Dendritic cell treated with granulocyte-macrophage colony-stimulating factor and Interleukin-4, amounts not matched to agents 40 ng/mL and 50 ng/mL, for 4 days (primary cell): ENCODE measurements around the gene LAMA5.
A peak's percentile ranks its signal among the peaks of the same experiment; 100 is the strongest.

ENCODE experiments used
- H3K27ac Mint-ChIP-seq: one replicate; pipeline ENCODE4 v1.8.0; 2022; ENCODE audit warnings: mild to moderate bottlenecking, mixed read lengths
- H3K27me3 Mint-ChIP-seq: one replicate; pipeline ENCODE4 v1.8.0; 2022; ENCODE audit warnings: mild to moderate bottlenecking, mixed read lengths
- H3K36me3 Mint-ChIP-seq: one replicate; pipeline ENCODE4 v1.8.0; 2022; ENCODE audit warnings: low read depth, mixed read lengths
- H3K4me1 Mint-ChIP-seq: one replicate; pipeline ENCODE4 v1.8.0; 2022; ENCODE audit warnings: low read depth, mixed read lengths
- H3K4me3 Mint-ChIP-seq: one replicate; pipeline ENCODE4 v1.8.0; 2022; ENCODE audit warnings: mild to moderate bottlenecking, moderate library complexity, mixed read lengths
- H3K9me3 Mint-ChIP-seq: one replicate; pipeline ENCODE4 v1.8.0; 2022; ENCODE audit warnings: mixed read lengths
- intact Hi-C: fragments of 100-400 bp; cut with micrococcal nuclease; formaldehyde crosslinking; loops from one replicate; pipeline ENCODE4 v1.15.0; 2022

Gene LAMA5

GRCh38 chr20:62367136-62367632 lies at the start of gene LAMA5:
Gene LAMA5, minus strand, starts transcription at chr20:62367312. Its CDS starts 67 bp downstream, at chr20:62367245.
- Mint-ChIP-seq H3K4me3 (peak within 1 kb of the TSS; percentile 71), H3K4me1 (peaks cover 20% of the 10 kb centered on the region), H3K27me3 (peaks cover 72% of the 10 kb centered on the region), H3K27ac (no peak within 1 kb of the TSS), H3K9me3 (no peaks in the 10 kb centered on the region), H3K36me3 (no peaks in the 10 kb centered on the region)
- intact Hi-C loops = no loop called here

- Mint-ChIP-seq H3K27me3 (peaks cover 4% of the 10 kb centered on the region), H3K36me3 (no peaks in the 10 kb centered on the region), H3K4me1 (peaks cover 2% of the 10 kb centered on the region), H3K27ac (no peak overlapping the region), H3K9me3 (no peaks in the 10 kb centered on the region), H3K4me3 (no peak overlapping the region)
- intact Hi-C loops = no loop called here
Measured at GRCh38 chr20:62415354-62416111, 48.4 kb upstream of the LAMA5 start.

GRCh38 chr20:62413896-62414481 lies 46.9 kb upstream of the LAMA5 start:
- intact Hi-C loops = no loop called here
- H3K36me3 Mint-ChIP-seq = no peaks in the 10 kb centered on the region
- H3K9me3 Mint-ChIP-seq = no peaks in the 10 kb centered on the region
- H3K4me1 Mint-ChIP-seq = peaks cover 15% of the 10 kb centered on the region
- H3K27ac Mint-ChIP-seq = no peak overlapping the region
- peaks cover 14% of the 10 kb centered on the region for H3K27me3 Mint-ChIP-seq
- no peak overlapping the region for H3K4me3 Mint-ChIP-seq

GRCh38 chr20:62413025-62413570 lies 46.0 kb upstream of the LAMA5 start:
- Mint-ChIP-seq H3K27me3 (peaks cover 18% of the 10 kb centered on the region), H3K4me3 (no peak overlapping the region), H3K4me1 (peaks cover 15% of the 10 kb centered on the region), H3K27ac (no peak overlapping the region), H3K9me3 (no peaks in the 10 kb centered on the region), H3K36me3 (no peaks in the 10 kb centered on the region)
- intact Hi-C loops = no loop called here

GRCh38 chr20:62412194-62413024 lies 45.3 kb upstream of the LAMA5 start:
- peaks cover 18% of the 10 kb centered on the region for H3K27me3 Mint-ChIP-seq
- peaks cover 15% of the 10 kb centered on the region for H3K4me1 Mint-ChIP-seq
- no peaks in the 10 kb centered on the region for H3K9me3 Mint-ChIP-seq
- no peak overlapping the region for H3K4me3 Mint-ChIP-seq
- no peak overlapping the region for H3K27ac Mint-ChIP-seq
- H3K36me3 Mint-ChIP-seq = no peaks in the 10 kb centered on the region
- intact Hi-C loops = no loop called here

- Mint-ChIP-seq H3K9me3 (no peaks in the 10 kb centered on the region), H3K27me3 (peaks cover 18% of the 10 kb centered on the region), H3K4me1 (peaks cover 15% of the 10 kb centered on the region), H3K4me3 (no peak overlapping the region), H3K36me3 (no peaks in the 10 kb centered on the region), H3K27ac (no peak overlapping the region)
- intact Hi-C loops = no loop called here
Measured at GRCh38 chr20:62411479-62412193, 44.5 kb upstream of the LAMA5 start.

- peaks cover 21% of the 10 kb centered on the region for H3K4me1 Mint-ChIP-seq
- H3K27me3 Mint-ChIP-seq = peaks cover 18% of the 10 kb centered on the region
- no peaks in the 10 kb centered on the region for H3K36me3 Mint-ChIP-seq
- no peak overlapping the region for H3K27ac Mint-ChIP-seq
- H3K9me3 Mint-ChIP-seq = no peaks in the 10 kb centered on the region
- H3K4me3 Mint-ChIP-seq = no peak overlapping the region
- intact Hi-C loops = no loop called here
Measured at GRCh38 chr20:62410746-62411478, 43.8 kb upstream of the LAMA5 start.

- peaks cover 18% of the 10 kb centered on the region for H3K27me3 Mint-ChIP-seq
- no peaks in the 10 kb centered on the region for H3K9me3 Mint-ChIP-seq
- H3K27ac Mint-ChIP-seq = no peak overlapping the region
- intact Hi-C loops = no loop called here
- H3K36me3 Mint-ChIP-seq = no peaks in the 10 kb centered on the region
- H3K4me1 Mint-ChIP-seq = peaks cover 29% of the 10 kb centered on the region
- no peak overlapping the region for H3K4me3 Mint-ChIP-seq
Measured at GRCh38 chr20:62409931-62410745, 43.0 kb upstream of the LAMA5 start.

GRCh38 chr20:62409086-62409853 lies 42.2 kb upstream of the LAMA5 start:
- H3K9me3 Mint-ChIP-seq = no peaks in the 10 kb centered on the region
- intact Hi-C loops = no loop called here
- no peaks in the 10 kb centered on the region for H3K36me3 Mint-ChIP-seq
- peaks cover 18% of the 10 kb centered on the region for H3K27me3 Mint-ChIP-seq
- H3K4me3 Mint-ChIP-seq = no peak overlapping the region
- peaks cover 33% of the 10 kb centered on the region for H3K4me1 Mint-ChIP-seq
- H3K27ac Mint-ChIP-seq = no peak overlapping the region

- Mint-ChIP-seq H3K27ac (no peak overlapping the region), H3K4me1 (peaks cover 37% of the 10 kb centered on the region), H3K9me3 (no peaks in the 10 kb centered on the region), H3K36me3 (no peaks in the 10 kb centered on the region), H3K27me3 (peaks cover 18% of the 10 kb centered on the region), H3K4me3 (no peak overlapping the region)
- intact Hi-C loops = no loop called here
Measured at GRCh38 chr20:62408640-62409039, 41.5 kb upstream of the LAMA5 start.

- Mint-ChIP-seq H3K4me1 (peaks cover 37% of the 10 kb centered on the region), H3K27ac (no peak overlapping the region), H3K9me3 (no peaks in the 10 kb centered on the region), H3K4me3 (no peak overlapping the region), H3K27me3 (peaks cover 18% of the 10 kb centered on the region), H3K36me3 (peaks cover 5% of the 10 kb centered on the region)
- intact Hi-C loops = no loop called here
Measured at GRCh38 chr20:62408055-62408454, 40.9 kb upstream of the LAMA5 start.
